GM18858 (cell line): ENCODE measurements around the gene ANXA1.

Experiments used
- ATAC-seq: cut with Tn5 transposase; IDR thresholded peaks from one replicate; pipeline ENCODE4 v1.9.1; 2021; ENCODE audit not compliant: unreplicated experiment

ANXA1 gene

GRCh38 chr9:73206851-73207250 is 55.2 kb downstream of the ANXA1 start:
- ATAC-seq, result no peak

- no peak for ATAC-seq
Observed at GRCh38 chr9:73210886-73211666, 59.4 kb downstream of the ANXA1 start.

- no peak for ATAC-seq
Observed at GRCh38 chr9:73213300-73213699, 61.6 kb downstream of the ANXA1 start.

- no peak for ATAC-seq
Observed at GRCh38 chr9:73215249-73215648, 63.6 kb downstream of the ANXA1 start.

GRCh38 chr9:73216100-73216499 is 64.4 kb downstream of the ANXA1 start:
- no peak for ATAC-seq
